Ramos (cell line): Measurements from ENCODE around the gene CACNA1H.
"Not testable (repeated sequence)": the region's sequence is repeated elsewhere in the genome, so short reads cannot be mapped to it uniquely, and the experiment has no call there.

ENCODE experiments used
- in situ Hi-C: fragments of 300-500 bp; cut with MboI; formaldehyde crosslinking; loops from one replicate; pipeline ENCODE4 v1.14.3; 2022; ENCODE audit warnings: low sequenced_read_pairs; ENCODE audit not compliant: unreplicated experiment

CACNA1H gene

GRCh38 chr16:1260101-1260680 lies 107.3 kb downstream of the CACNA1H start:
- in situ Hi-C loops = no loop called here

GRCh38 chr16:1261131-1261892 lies 108.4 kb downstream of the CACNA1H start:
- in situ Hi-C loops = no loop called here

- in situ Hi-C loops = no loop called here
Measured at GRCh38 chr16:1262210-1262845, 109.4 kb downstream of the CACNA1H start.

GRCh38 chr16:1262846-1263221 lies 109.9 kb downstream of the CACNA1H start:
- in situ Hi-C loops = no loop called here

GRCh38 chr16:1263591-1264344 lies 110.9 kb downstream of the CACNA1H start:
- in situ Hi-C loops = no loop called here

- in situ Hi-C loops = no loop called here
Measured at GRCh38 chr16:1264345-1265089, 111.6 kb downstream of the CACNA1H start.

GRCh38 chr16:1265090-1265630 lies 112.3 kb downstream of the CACNA1H start:
- in situ Hi-C loops = no loop called here

- in situ Hi-C loops = no loop called here
Measured at GRCh38 chr16:1265826-1266225, 112.9 kb downstream of the CACNA1H start.

- in situ Hi-C loops = not testable (repeated sequence)
Measured at GRCh38 chr16:1269418-1269817, 116.5 kb downstream of the CACNA1H start.

GRCh38 chr16:1271380-1271723 lies 118.4 kb downstream of the CACNA1H start:
- in situ Hi-C loops = no loop called here
